Neuronal stem cell (in vitro differentiated cells): Measurements from ENCODE around the gene CHRNB4.

Experiments used
- DNase-seq: peaks from one replicate; pipeline ENCODE4 v3.0.0-alpha.2; 2013; ENCODE audit warnings: low spot score
- H2AFZ ChIP-seq: one replicate; pipeline ENCODE4 v1.6.1; 2013; ENCODE audit warnings: mild to moderate bottlenecking, low read length, inconsistent platforms
- H2AK5ac ChIP-seq: 2 replicates; pipeline ENCODE4 v1.6.1; 2013; ENCODE audit warnings: low read depth, mild to moderate bottlenecking, inconsistent platforms, low read length, moderate library complexity, mixed read lengths
- H2BK120ac ChIP-seq: 2 replicates; pipeline ENCODE4 v1.6.1; 2013; ENCODE audit warnings: low read depth, mild to moderate bottlenecking, inconsistent platforms, low read length, moderate library complexity, mixed read lengths
- H2BK12ac ChIP-seq: one replicate; pipeline ENCODE4 v1.6.1; 2013; ENCODE audit warnings: low read length, inconsistent platforms
- H2BK15ac ChIP-seq: 2 replicates; pipeline ENCODE4 v1.6.1; 2013; ENCODE audit warnings: mild to moderate bottlenecking, low read length, inconsistent platforms, mixed read lengths
- H2BK5ac ChIP-seq: one replicate; pipeline ENCODE4 v1.6.1; 2013; ENCODE audit warnings: inconsistent platforms, mild to moderate bottlenecking, low read length, moderate library complexity
- H3K14ac ChIP-seq: one replicate; pipeline ENCODE4 v1.6.1; 2013; ENCODE audit warnings: low read length, inconsistent platforms
- H3K18ac ChIP-seq: 2 replicates; pipeline ENCODE4 v1.6.1; 2013; ENCODE audit warnings: low read length, inconsistent platforms
- H3K23ac ChIP-seq: 2 replicates; pipeline ENCODE4 v1.6.1; 2013; ENCODE audit warnings: low read depth, mild to moderate bottlenecking, mixed read lengths, low read length, inconsistent platforms; ENCODE audit not compliant: poor library complexity
- H3K27ac ChIP-seq: replicated peaks from 3 replicates; pipeline ENCODE4 v1.5.1; 2013; ENCODE audit warnings: low read length, inconsistent platforms
- H3K27me3 ChIP-seq, 3 experiments: 2 replicates each; pipeline ENCODE4 v1.6.1; 2013; ENCODE audit warnings: low read length in 3 of 3, mild to moderate bottlenecking in 2 of 3, inconsistent platforms in 1 of 3, low read depth in 1 of 3, mixed read lengths in 1 of 3, moderate library complexity in 1 of 3; ENCODE audit not compliant: control insufficient read depth in 3 of 3, insufficient read depth in 3 of 3
- H3K36me3 ChIP-seq, 2 donors: replicated peaks in 1 of 2; 2 replicates each; pipeline ENCODE4 v1.6.1; 2013; ENCODE audit warnings: low read length in 2 of 2; ENCODE audit not compliant: control insufficient read depth in 2 of 2, insufficient read depth in 2 of 2
- H3K4ac ChIP-seq: 2 replicates; pipeline ENCODE4 v1.6.1; 2013; ENCODE audit warnings: inconsistent platforms, mild to moderate bottlenecking, low read length, moderate library complexity
- H3K4me1 ChIP-seq, 2 donors: 1 replicate in 1 of 2; 2 replicates in 1 of 2; pipeline ENCODE4 v1.6.1; 2013; ENCODE audit warnings: low read length in 2 of 2, low read depth in 1 of 2; ENCODE audit not compliant: control insufficient read depth in 2 of 2, insufficient read depth in 1 of 2
- H3K4me2 ChIP-seq: one replicate; pipeline ENCODE4 v1.6.1; 2013; ENCODE audit warnings: mild to moderate bottlenecking, low read length, inconsistent platforms; ENCODE audit not compliant: insufficient read depth, poor library complexity, severe bottlenecking
- H3K4me3 ChIP-seq, 2 donors: 2 replicates each; pipeline ENCODE4 v1.5.1; 2013; ENCODE audit warnings: low read length in 2 of 2, mild to moderate bottlenecking in 2 of 2, inconsistent platforms in 1 of 2, moderate library complexity in 1 of 2
- H3K79me1 ChIP-seq: one replicate; pipeline ENCODE4 v1.6.1; 2013; ENCODE audit warnings: low read depth, mild to moderate bottlenecking, inconsistent platforms, low read length, moderate library complexity
- H3K9ac ChIP-seq: one replicate; pipeline ENCODE4 v1.6.1; 2013; ENCODE audit warnings: mild to moderate bottlenecking, low read depth, low read length, inconsistent platforms; ENCODE audit not compliant: poor library complexity
- H3K9me3 ChIP-seq, 2 donors: replicated peaks in 1 of 2; 2 replicates each; pipeline versions ENCODE3 to v1.6.1; 2013; ENCODE audit warnings: low read length in 2 of 2, mild to moderate bottlenecking in 2 of 2, inconsistent platforms in 1 of 2, low read depth in 1 of 2, mixed read lengths in 1 of 2, moderate library complexity in 1 of 2; ENCODE audit not compliant: control insufficient read depth in 2 of 2, insufficient read depth in 1 of 2
- H4K8ac ChIP-seq: one replicate; pipeline ENCODE4 v1.6.1; 2013; ENCODE audit warnings: low read depth, mild to moderate bottlenecking, inconsistent platforms, low read length, moderate library complexity
- H4K91ac ChIP-seq: one replicate; pipeline ENCODE4 v1.6.1; 2013; ENCODE audit warnings: low read length, low read depth, mild to moderate bottlenecking, inconsistent platforms; ENCODE audit not compliant: poor library complexity
- WGBS, 2 donors: extraction: QIAGEN DNeasy Blood & Tissue Kit; methylation state at CpG; one replicate each; pipeline ENCODE4 v1.1.7; 2013; ENCODE audit warnings: missing lambda C conversion rate in 2 of 2, mixed read lengths in 1 of 2; ENCODE audit not compliant: insufficient read length in 2 of 2, insufficient replicate concordance in 1 of 2; ENCODE audit errors: extremely low coverage in 2 of 2; 5-methylcytosine and 5-hydroxymethylcytosine counted together

Gene CHRNB4

GRCh38 chr15:78637776-78638435 lies 3.1 kb downstream of the CHRNB4 start:
- Histone ChIP-seq H2BK120ac (no peak overlapping the region), H2AFZ (no peak overlapping the region), H3K4me2 (no peak overlapping the region), H2BK5ac (no peak overlapping the region), H3K79me1 (no peaks in the 10 kb centered on the region), H3K4me3 (no peak overlapping the region), H2BK15ac (no peak overlapping the region), H3K4me1 (peaks cover 0 to 7% of the 10 kb centered on the region in 2 donors), H3K18ac (no peak overlapping the region), H3K9ac (no peak overlapping the region), H3K27me3 (peaks cover 0 to 50% (median 15%) of the 10 kb centered on the region in 3 experiments), H2BK12ac (no peak overlapping the region), H3K23ac (no peak overlapping the region), H3K27ac (no peak overlapping the region), H3K9me3 (peaks cover 0 to 3% of the 10 kb centered on the region in 2 donors), H2AK5ac (no peak overlapping the region), H3K36me3 (no peaks in the 10 kb centered on the region), H4K91ac (no peak overlapping the region), H4K8ac (no peak overlapping the region), H3K4ac (no peak overlapping the region), H3K14ac (no peak overlapping the region)
- no peak for DNase-seq
- WGBS, 2 donors = no CpG with 5 or more reads among the region's 4 CpGs

- no peak overlapping the region for H3K4me3 ChIP-seq
- H2BK5ac ChIP-seq = no peak overlapping the region
- WGBS, 2 donors = no CpG with 5 or more reads among the region's 2 CpGs
- no peak overlapping the region for H2BK120ac ChIP-seq
- no peak overlapping the region for H3K4ac ChIP-seq
- no peak overlapping the region for H3K18ac ChIP-seq
- no peak overlapping the region for H3K4me2 ChIP-seq
- H2AK5ac ChIP-seq = no peak overlapping the region
- no peak overlapping the region for H2AFZ ChIP-seq
- H2BK15ac ChIP-seq = no peak overlapping the region
- H4K91ac ChIP-seq = no peak overlapping the region
- no peak overlapping the region for H3K14ac ChIP-seq
- H3K4me1 ChIP-seq = peaks cover 0 to 4% of the 10 kb centered on the region in 2 donors
- no peak overlapping the region for H2BK12ac ChIP-seq
- peaks cover 0 to 3% of the 10 kb centered on the region in 2 donors for H3K9me3 ChIP-seq
- H3K9ac ChIP-seq = no peak overlapping the region
- H3K79me1 ChIP-seq = no peaks in the 10 kb centered on the region
- H3K27ac ChIP-seq = no peak overlapping the region
- H3K23ac ChIP-seq = no peak overlapping the region
- no peak for DNase-seq
- H3K27me3 ChIP-seq = peaks cover 0 to 36% (median 13%) of the 10 kb centered on the region in 3 experiments
- no peaks in the 10 kb centered on the region for H3K36me3 ChIP-seq
- H4K8ac ChIP-seq = no peak overlapping the region
These were observed 4.6 kb downstream of the CHRNB4 start for GRCh38 chr15:78636378-78636859.

GRCh38 chr15:78635346-78635745 lies 5.7 kb downstream of the CHRNB4 start:
- Histone ChIP-seq H3K23ac (no peak overlapping the region), H3K18ac (peak overlapping the region; percentile 59), H2BK120ac (no peak overlapping the region), H2BK12ac (no peak overlapping the region), H2AFZ (no peak overlapping the region), H3K9ac (no peak overlapping the region), H3K14ac (peak overlapping the region; percentile 56), H2BK5ac (no peak overlapping the region), H3K27me3 (peaks cover 0 to 33% (median 8%) of the 10 kb centered on the region in 3 experiments), H2BK15ac (no peak overlapping the region), H3K36me3 (no peaks in the 10 kb centered on the region), H3K4me2 (no peak overlapping the region), H3K27ac (no peak overlapping the region), H3K4ac (no peak overlapping the region), H4K8ac (no peak overlapping the region), H3K9me3 (peaks cover 0 to 3% of the 10 kb centered on the region in 2 donors), H3K4me3 (no peak overlapping the region), H3K79me1 (no peaks in the 10 kb centered on the region), H2AK5ac (peak overlapping the region; percentile 48), H4K91ac (peak overlapping the region; percentile 73), H3K4me1 (no peaks in the 10 kb centered on the region)
- no peak for DNase-seq
- WGBS, 2 donors = no CpG with 5 or more reads among the region's 10 CpGs

GRCh38 chr15:78634210-78635145 lies 6.5 kb downstream of the CHRNB4 start:
- Histone ChIP-seq H3K27ac (no peak overlapping the region), H3K9me3 (peaks cover 0 to 3% of the 10 kb centered on the region in 2 donors), H3K4me3 (peak overlapping the region in 1 of 2 donors; percentile 12), H2BK12ac (no peak overlapping the region), H3K23ac (no peak overlapping the region), H2AK5ac (peak overlapping the region; percentile 3), H3K36me3 (no peaks in the 10 kb centered on the region), H3K79me1 (no peaks in the 10 kb centered on the region), H3K18ac (no peak overlapping the region), H4K8ac (no peak overlapping the region), H3K9ac (peak overlapping the region; percentile 64), H3K4me1 (no peaks in the 10 kb centered on the region), H4K91ac (no peak overlapping the region), H2BK15ac (no peak overlapping the region), H3K4me2 (no peak overlapping the region), H3K4ac (no peak overlapping the region), H2AFZ (no peak overlapping the region), H3K14ac (no peak overlapping the region), H2BK120ac (no peak overlapping the region), H2BK5ac (no peak overlapping the region), H3K27me3 (peaks cover 0 to 27% (median 2%) of the 10 kb centered on the region in 3 experiments)
- no peak for DNase-seq
- WGBS, 2 donors = no CpG with 5 or more reads among the region's 12 CpGs
